K562 (cell line): ENCODE results near the gene HPS5. TPM values are rescaled to one million over a fixed set of nuclear protein-coding genes. Genes with fewer than 3 reads are reported as not detected.

Source experiments
- BDP1 ChIP-seq: IDR thresholded peaks from 3 replicates; pipeline ENCODE4 v1.6.1; 2011; ENCODE audit not compliant: insufficient read length, insufficient read depth
- E2F1 ChIP-seq: sonication (generic); formaldehyde crosslinking; IDR thresholded peaks from 2 replicates; pipeline ENCODE4 v1.8.1; 2023; ENCODE audit warnings: mild to moderate bottlenecking, missing genetic modification reagents, moderate library complexity
- ELK3 ChIP-seq: fragments of 450-650 bp; formaldehyde crosslinking; IDR thresholded peaks from 2 replicates; pipeline ENCODE4 v1.4.0; 2020; ENCODE audit warnings: mild to moderate bottlenecking
- FOXA1 ChIP-seq: fragments of 450-650 bp; IDR thresholded peaks from 2 replicates; pipeline ENCODE4 v1.6.1; 2016; ENCODE audit warnings: mild to moderate bottlenecking, borderline replicate concordance
- HDAC2 ChIP-seq: fragments of 450-650 bp; IDR thresholded peaks from 2 replicates; pipeline ENCODE4 v1.6.1; 2016; ENCODE audit warnings: mild to moderate bottlenecking
- MEIS2 ChIP-seq: fragments of 450-650 bp; IDR thresholded peaks from 2 replicates; pipeline ENCODE4 v1.6.1; 2014; ENCODE audit warnings: mild to moderate bottlenecking; ENCODE audit not compliant: partially characterized antibody
- MNT ChIP-seq, 2 experiments: fragments of 450-650 bp; conservative IDR thresholded peaks; 2 replicates each; pipeline ENCODE4 v1.6.1; 2017; ENCODE audit warnings: mild to moderate bottlenecking in 2 of 2, moderate library complexity in 2 of 2
- NFRKB ChIP-seq: fragments of 450-650 bp; IDR thresholded peaks from 2 replicates; pipeline ENCODE4 v1.6.1; 2016; ENCODE audit warnings: low read depth
- NFXL1 ChIP-seq: fragments of 450-650 bp; formaldehyde crosslinking; IDR thresholded peaks from 2 replicates; pipeline ENCODE4 v1.4.0; 2021; ENCODE audit warnings: mild to moderate bottlenecking
- NFYB ChIP-seq: IDR thresholded peaks from 2 replicates; pipeline ENCODE4 v1.6.1; 2011; ENCODE audit warnings: mild to moderate bottlenecking, moderate library complexity; ENCODE audit not compliant: insufficient read length; ENCODE audit errors: extremely low read depth
- RB1 ChIP-seq: fragments of 450-650 bp; IDR thresholded peaks from 2 replicates; pipeline ENCODE4 v1.6.1; 2017; ENCODE audit warnings: low read depth, mild to moderate bottlenecking
- RBFOX2 ChIP-seq: fragments of 200-400 bp; formaldehyde crosslinking; IDR thresholded peaks from 2 replicates; pipeline ENCODE4 v1.6.1; 2017; ENCODE audit warnings: low read depth, mild to moderate bottlenecking, low read length, moderate library complexity
- RBM39 ChIP-seq: fragments of 200-400 bp; formaldehyde crosslinking; optimal IDR thresholded peaks from 2 replicates; pipeline ENCODE3; 2018; ENCODE audit warnings: low read depth, low read length
- SMAD1 ChIP-seq: fragments of 150-350 bp; IDR thresholded peaks from 2 replicates; pipeline ENCODE4 v1.6.1; 2014; ENCODE audit warnings: low read length, low read depth; ENCODE audit not compliant: partially characterized antibody
- SNIP1 ChIP-seq: fragments of 450-650 bp; IDR thresholded peaks from 2 replicates; pipeline ENCODE4 v1.7.1; 2017; ENCODE audit warnings: low read depth, mild to moderate bottlenecking
- STAT5B ChIP-seq: fragments of 250-450 bp; sonication (Bioruptor Pico); IDR thresholded peaks from 2 replicates; pipeline ENCODE4 v1.8.0; 2021; ENCODE audit warnings: mild to moderate bottlenecking, inconsistent platforms
- ZC3H8 ChIP-seq: fragments of 450-650 bp; IDR thresholded peaks from 2 replicates; pipeline ENCODE4 v1.6.1; 2017
- ZNF224 ChIP-seq: sonication (generic); formaldehyde crosslinking; IDR thresholded peaks from 2 replicates; pipeline ENCODE4 v1.8.0; 2022; ENCODE audit warnings: mild to moderate bottlenecking, missing genetic modification reagents
- ZNF57 ChIP-seq: fragments of 450-650 bp; formaldehyde crosslinking; IDR thresholded peaks from 2 replicates; pipeline ENCODE4 v1.4.0; 2020; ENCODE audit warnings: mild to moderate bottlenecking, moderate library complexity
- ZNF699 ChIP-seq: fragments of 250-450 bp; sonication (Bioruptor Pico); IDR thresholded peaks from 2 replicates; pipeline ENCODE4 v1.8.0; 2021; ENCODE audit warnings: mild to moderate bottlenecking, moderate library complexity; ENCODE audit not compliant: insufficient replicate concordance
- ZNF707 ChIP-seq: fragments of 250-450 bp; sonication (Bioruptor Pico); conservative IDR thresholded peaks from 2 replicates; pipeline ENCODE4 v1.8.0; 2022; ENCODE audit warnings: inconsistent platforms, mild to moderate bottlenecking, moderate library complexity
- ZNF785 ChIP-seq: fragments of 250-450 bp; sonication (Bioruptor Pico); IDR thresholded peaks from 2 replicates; pipeline ENCODE4 v1.4.0; 2020; ENCODE audit warnings: mild to moderate bottlenecking
- ZNF79 ChIP-seq: fragments of 250-450 bp; sonication (Bioruptor Pico); IDR thresholded peaks from 2 replicates; pipeline ENCODE4 v1.4.0; 2020; ENCODE audit warnings: low read depth, mild to moderate bottlenecking, moderate library complexity
- polyA plus RNA-seq, 8 experiments: library from polyadenylated mRNA; depleted of rRNA in 4 of 8; stranded (reverse) in 5 of 8; unstranded in 3 of 8; fragments of >200 nt; fragmentation: Nextera tagmentation in 2 of 8; fragmentation: Illumina TruSeq in 1 of 8; extraction: Ambion mirVana in 2 of 8; extraction: Trizol in 1 of 8; gene quantifications; 2 replicates each; pipeline versions ENCODE4 v1.2.1 to v1.2.3, GENCODE V29; 2011 to 2014; ENCODE audit warnings: inconsistent platforms in 1 of 8, missing spikeins in 1 of 8
- total RNA-seq, 7 experiments: library from RNA; depleted of rRNA in 6 of 7; stranded (reverse); fragments of >200 nt in 6 of 7; fragmentation: Illumina TruSeq in 2 of 7; extraction: Trizol in 2 of 7; gene quantifications; 2 replicates each; pipeline versions ENCODE4 v1.2.1 to v1.2.3, GENCODE V29; 2011 to 2021; ENCODE audit warnings: low replicate concordance in 1 of 7
- TF ChIP-seq, protein P1 (sequence below): sonication (generic); formaldehyde crosslinking; IDR thresholded peaks from 2 replicates; pipeline ENCODE4 v1.5.0; 2020; ENCODE audit warnings: missing genetic modification reagents
- TF ChIP-seq, protein P2 (sequence below): fragments of 450-650 bp; formaldehyde crosslinking; IDR thresholded peaks from 2 replicates; pipeline ENCODE4 v1.4.0; 2020; ENCODE audit warnings: mild to moderate bottlenecking, moderate library complexity

Gene HPS5
- total and polyA plus RNA-seq, 9 of the 15 experiments (the other 6 are each of a cell fraction or from before 2014, with no cell fraction given) = 12.2 to 28.1 (median 16.8) TPM

- TF ChIP-seq, protein P1, sequence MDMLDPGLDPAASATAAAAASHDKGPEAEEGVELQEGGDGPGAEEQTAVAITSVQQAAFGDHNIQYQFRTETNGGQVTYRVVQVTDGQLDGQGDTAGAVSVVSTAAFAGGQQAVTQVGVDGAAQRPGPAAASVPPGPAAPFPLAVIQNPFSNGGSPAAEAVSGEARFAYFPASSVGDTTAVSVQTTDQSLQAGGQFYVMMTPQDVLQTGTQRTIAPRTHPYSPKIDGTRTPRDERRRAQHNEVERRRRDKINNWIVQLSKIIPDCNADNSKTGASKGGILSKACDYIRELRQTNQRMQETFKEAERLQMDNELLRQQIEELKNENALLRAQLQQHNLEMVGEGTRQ (CRISPR knock-in tag) = peak; percentile 94
- TF ChIP-seq ZNF785 (CRISPR knock-in tag) (no peak), HDAC2 (peak; percentile 86; the same call in 1 of the 2 replicates), ZNF699 (CRISPR knock-in tag) (no peak), RBFOX2 (peak; percentile 91), MEIS2 (no peak), ZNF224 (CRISPR knock-in tag) (no peak), STAT5B (CRISPR knock-in tag) (no peak), ZC3H8 (no peak), ZNF79 (CRISPR knock-in tag) (no peak), NFYB (no peak), ELK3 (CRISPR knock-in tag) (no peak), NFXL1 (CRISPR knock-in tag) (no peak), NFRKB (peak; percentile 94), RB1 (peak; percentile 97), ZNF707 (CRISPR knock-in tag) (no peak), FOXA1 (no peak), ZNF57 (CRISPR knock-in tag) (no peak), RBM39 (no peak), SMAD1 (no peak), BDP1 (no peak), SNIP1 (no peak), E2F1 (CRISPR knock-in tag) (peak; percentile 92), MNT (conservative IDR thresholded peaks at IDR 0.05) (peak; percentile 99 to 100)
- TF ChIP-seq, protein P2, sequence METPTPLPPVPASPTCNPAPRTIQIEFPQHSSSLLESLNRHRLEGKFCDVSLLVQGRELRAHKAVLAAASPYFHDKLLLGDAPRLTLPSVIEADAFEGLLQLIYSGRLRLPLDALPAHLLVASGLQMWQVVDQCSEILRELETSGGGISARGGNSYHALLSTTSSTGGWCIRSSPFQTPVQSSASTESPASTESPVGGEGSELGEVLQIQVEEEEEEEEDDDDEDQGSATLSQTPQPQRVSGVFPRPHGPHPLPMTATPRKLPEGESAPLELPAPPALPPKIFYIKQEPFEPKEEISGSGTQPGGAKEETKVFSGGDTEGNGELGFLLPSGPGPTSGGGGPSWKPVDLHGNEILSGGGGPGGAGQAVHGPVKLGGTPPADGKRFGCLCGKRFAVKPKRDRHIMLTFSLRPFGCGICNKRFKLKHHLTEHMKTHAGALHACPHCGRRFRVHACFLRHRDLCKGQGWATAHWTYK (CRISPR knock-in tag) = peak; percentile 83
Observed at GRCh38 chr11:18321969-18322711, at the start of gene HPS5, which contains the start of gene GTF2H1 (continued).
